ENCODE measurements around the gene SVOP. TPM values are rescaled to one million over a fixed set of nuclear protein-coding genes. Genes with fewer than 3 reads are reported as not detected.

The SVOP gene
- total and polyA plus RNA-seq, 2 experiments from 2014 or later: 0.10 TPM; not detected in 1

- no peaks in the 10 kb centered on the region for H3F3A ChIP-seq (replicated peaks; ENCODE audit: low read depth)
- H3K27ac ChIP-seq (ENCODE audit: low read depth): no peak overlapping the region
- no peak overlapping the region for H3K4me3 ChIP-seq
- no peak for TF ChIP-seq ZNF331 (CRISPR knock-in tag; IDR thresholded peaks at IDR 0.05; ENCODE audit: low read depth)
- TF ChIP-seq JUNB (IDR thresholded peaks at IDR 0.05; ENCODE audit: unreplicated experiment): no peak
- TF ChIP-seq ZNF114 (CRISPR knock-in tag; IDR thresholded peaks at IDR 0.05): no peak
- no peak for TF ChIP-seq EZH2phosphoT487 (IDR thresholded peaks at IDR 0.05; ENCODE audit: unreplicated experiment)
- TF ChIP-seq, protein P1, sequence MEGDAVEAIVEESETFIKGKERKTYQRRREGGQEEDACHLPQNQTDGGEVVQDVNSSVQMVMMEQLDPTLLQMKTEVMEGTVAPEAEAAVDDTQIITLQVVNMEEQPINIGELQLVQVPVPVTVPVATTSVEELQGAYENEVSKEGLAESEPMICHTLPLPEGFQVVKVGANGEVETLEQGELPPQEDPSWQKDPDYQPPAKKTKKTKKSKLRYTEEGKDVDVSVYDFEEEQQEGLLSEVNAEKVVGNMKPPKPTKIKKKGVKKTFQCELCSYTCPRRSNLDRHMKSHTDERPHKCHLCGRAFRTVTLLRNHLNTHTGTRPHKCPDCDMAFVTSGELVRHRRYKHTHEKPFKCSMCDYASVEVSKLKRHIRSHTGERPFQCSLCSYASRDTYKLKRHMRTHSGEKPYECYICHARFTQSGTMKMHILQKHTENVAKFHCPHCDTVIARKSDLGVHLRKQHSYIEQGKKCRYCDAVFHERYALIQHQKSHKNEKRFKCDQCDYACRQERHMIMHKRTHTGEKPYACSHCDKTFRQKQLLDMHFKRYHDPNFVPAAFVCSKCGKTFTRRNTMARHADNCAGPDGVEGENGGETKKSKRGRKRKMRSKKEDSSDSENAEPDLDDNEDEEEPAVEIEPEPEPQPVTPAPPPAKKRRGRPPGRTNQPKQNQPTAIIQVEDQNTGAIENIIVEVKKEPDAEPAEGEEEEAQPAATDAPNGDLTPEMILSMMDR (conservative IDR thresholded peaks at IDR 0.05; ENCODE audit: low read depth in 2 of 2): no peak
- TF ChIP-seq, protein P2, sequence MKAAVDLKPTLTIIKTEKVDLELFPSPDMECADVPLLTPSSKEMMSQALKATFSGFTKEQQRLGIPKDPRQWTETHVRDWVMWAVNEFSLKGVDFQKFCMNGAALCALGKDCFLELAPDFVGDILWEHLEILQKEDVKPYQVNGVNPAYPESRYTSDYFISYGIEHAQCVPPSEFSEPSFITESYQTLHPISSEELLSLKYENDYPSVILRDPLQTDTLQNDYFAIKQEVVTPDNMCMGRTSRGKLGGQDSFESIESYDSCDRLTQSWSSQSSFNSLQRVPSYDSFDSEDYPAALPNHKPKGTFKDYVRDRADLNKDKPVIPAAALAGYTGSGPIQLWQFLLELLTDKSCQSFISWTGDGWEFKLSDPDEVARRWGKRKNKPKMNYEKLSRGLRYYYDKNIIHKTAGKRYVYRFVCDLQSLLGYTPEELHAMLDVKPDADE (IDR thresholded peaks at IDR 0.05): no peak
- no peak for TF ChIP-seq POLR2AphosphoS5 (IDR thresholded peaks at IDR 0.05; ENCODE audit: low read depth)
- no peak for TF ChIP-seq STAT1 (IDR thresholded peaks at IDR 0.05; ENCODE audit: unreplicated experiment)
- TF ChIP-seq, protein P3, sequence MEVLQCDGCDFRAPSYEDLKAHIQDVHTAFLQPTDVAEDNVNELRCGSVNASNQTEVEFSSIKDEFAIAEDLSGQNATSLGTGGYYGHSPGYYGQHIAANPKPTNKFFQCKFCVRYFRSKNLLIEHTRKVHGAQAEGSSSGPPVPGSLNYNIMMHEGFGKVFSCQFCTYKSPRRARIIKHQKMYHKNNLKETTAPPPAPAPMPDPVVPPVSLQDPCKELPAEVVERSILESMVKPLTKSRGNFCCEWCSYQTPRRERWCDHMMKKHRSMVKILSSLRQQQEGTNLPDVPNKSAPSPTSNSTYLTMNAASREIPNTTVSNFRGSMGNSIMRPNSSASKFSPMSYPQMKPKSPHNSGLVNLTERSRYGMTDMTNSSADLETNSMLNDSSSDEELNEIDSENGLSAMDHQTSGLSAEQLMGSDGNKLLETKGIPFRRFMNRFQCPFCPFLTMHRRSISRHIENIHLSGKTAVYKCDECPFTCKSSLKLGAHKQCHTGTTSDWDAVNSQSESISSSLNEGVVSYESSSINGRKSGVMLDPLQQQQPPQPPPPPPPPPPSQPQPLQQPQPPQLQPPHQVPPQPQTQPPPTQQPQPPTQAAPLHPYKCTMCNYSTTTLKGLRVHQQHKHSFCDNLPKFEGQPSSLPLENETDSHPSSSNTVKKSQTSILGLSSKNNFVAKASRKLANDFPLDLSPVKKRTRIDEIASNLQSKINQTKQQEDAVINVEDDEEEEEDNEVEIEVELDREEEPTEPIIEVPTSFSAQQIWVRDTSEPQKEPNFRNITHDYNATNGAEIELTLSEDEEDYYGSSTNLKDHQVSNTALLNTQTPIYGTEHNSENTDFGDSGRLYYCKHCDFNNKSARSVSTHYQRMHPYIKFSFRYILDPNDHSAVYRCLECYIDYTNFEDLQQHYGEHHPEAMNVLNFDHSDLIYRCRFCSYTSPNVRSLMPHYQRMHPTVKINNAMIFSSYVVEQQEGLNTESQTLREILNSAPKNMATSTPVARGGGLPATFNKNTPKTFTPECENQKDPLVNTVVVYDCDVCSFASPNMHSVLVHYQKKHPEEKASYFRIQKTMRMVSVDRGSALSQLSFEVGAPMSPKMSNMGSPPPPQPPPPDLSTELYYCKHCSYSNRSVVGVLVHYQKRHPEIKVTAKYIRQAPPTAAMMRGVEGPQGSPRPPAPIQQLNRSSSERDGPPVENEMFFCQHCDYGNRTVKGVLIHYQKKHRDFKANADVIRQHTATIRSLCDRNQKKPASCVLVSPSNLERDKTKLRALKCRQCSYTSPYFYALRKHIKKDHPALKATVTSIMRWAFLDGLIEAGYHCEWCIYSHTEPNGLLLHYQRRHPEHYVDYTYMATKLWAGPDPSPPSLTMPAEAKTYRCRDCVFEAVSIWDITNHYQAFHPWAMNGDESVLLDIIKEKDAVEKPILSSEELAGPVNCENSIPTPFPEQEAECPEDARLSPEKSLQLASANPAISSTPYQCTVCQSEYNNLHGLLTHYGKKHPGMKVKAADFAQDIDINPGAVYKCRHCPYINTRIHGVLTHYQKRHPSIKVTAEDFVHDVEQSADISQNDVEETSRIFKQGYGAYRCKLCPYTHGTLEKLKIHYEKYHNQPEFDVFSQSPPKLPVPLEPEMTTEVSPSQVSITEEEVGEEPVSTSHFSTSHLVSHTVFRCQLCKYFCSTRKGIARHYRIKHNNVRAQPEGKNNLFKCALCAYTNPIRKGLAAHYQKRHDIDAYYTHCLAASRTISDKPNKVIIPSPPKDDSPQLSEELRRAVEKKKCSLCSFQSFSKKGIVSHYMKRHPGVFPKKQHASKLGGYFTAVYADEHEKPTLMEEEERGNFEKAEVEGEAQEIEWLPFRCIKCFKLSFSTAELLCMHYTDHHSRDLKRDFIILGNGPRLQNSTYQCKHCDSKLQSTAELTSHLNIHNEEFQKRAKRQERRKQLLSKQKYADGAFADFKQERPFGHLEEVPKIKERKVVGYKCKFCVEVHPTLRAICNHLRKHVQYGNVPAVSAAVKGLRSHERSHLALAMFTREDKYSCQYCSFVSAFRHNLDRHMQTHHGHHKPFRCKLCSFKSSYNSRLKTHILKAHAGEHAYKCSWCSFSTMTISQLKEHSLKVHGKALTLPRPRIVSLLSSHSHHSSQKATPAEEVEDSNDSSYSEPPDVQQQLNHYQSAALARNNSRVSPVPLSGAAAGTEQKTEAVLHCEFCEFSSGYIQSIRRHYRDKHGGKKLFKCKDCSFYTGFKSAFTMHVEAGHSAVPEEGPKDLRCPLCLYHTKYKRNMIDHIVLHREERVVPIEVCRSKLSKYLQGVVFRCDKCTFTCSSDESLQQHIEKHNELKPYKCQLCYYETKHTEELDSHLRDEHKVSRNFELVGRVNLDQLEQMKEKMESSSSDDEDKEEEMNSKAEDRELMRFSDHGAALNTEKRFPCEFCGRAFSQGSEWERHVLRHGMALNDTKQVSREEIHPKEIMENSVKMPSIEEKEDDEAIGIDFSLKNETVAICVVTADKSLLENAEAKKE (CRISPR knock-in tag; IDR thresholded peaks at IDR 0.05): no peak
- no peak for TF ChIP-seq NANOG (IDR thresholded peaks at IDR 0.05; ENCODE audit: borderline replicate concordance)
- H3K27me3 ChIP-seq (ENCODE audit: insufficient read depth): no peaks in the 10 kb centered on the region
- ATAC-seq: no peak
- DNase-seq (ENCODE audit: low spot score): no peak
- no peaks in the 10 kb centered on the region for H3K79me2 ChIP-seq (replicated peaks; ENCODE audit: insufficient read depth)
- Mint-ChIP-seq H3K4me3 (no peak overlapping the region), H3K36me3 (ENCODE audit: low read depth) (no peaks in the 10 kb centered on the region), H3K27ac (no peak overlapping the region), H3K9me3 (no peaks in the 10 kb centered on the region), H3K27me3 (ENCODE audit: insufficient read depth, low read depth, poor library complexity) (peaks cover 5% of the 10 kb centered on the region), H3K4me1 (peaks cover 4% of the 10 kb centered on the region; the same call in 2 of the 3 replicates)
- H3K9me2 ChIP-seq (ENCODE audit: insufficient read depth): no peaks in the 10 kb centered on the region
- no peak overlapping the region for H2AFZ ChIP-seq
- H4K20me1 ChIP-seq (replicated peaks; ENCODE audit: insufficient read depth): no peaks in the 10 kb centered on the region
- H3K4me2 ChIP-seq: no peak overlapping the region
- no peaks in the 10 kb centered on the region for H3K36me3 ChIP-seq (ENCODE audit: insufficient read depth)
- H3K4me1 ChIP-seq (ENCODE audit: insufficient read depth): no peaks in the 10 kb centered on the region
These were observed 45.8 kb downstream of the SVOP start for GRCh38 chr12:108975024-108975593.

Measured in GM23338 (cell line).